Ovary (tissue), 9 donors: Measurements from ENCODE around the gene NHLH2. TPM values are rescaled to one million over a fixed set of nuclear protein-coding genes. Genes with fewer than 3 reads are reported as not detected.

Source experiments
- DNase-seq, 5 donors: peaks; one replicate each; pipeline ENCODE4 v3.0.0-alpha.2; 2019 to 2020
- H3K27ac ChIP-seq, 2 donors: fragments of 200-600 bp; one replicate each; pipeline versions ENCODE4 v1.5.1 to v1.8.0; 2019 to 2022
- H3K27me3 ChIP-seq: fragments of 200-600 bp; one replicate; pipeline ENCODE4 v1.8.0; 2022
- H3K36me3 ChIP-seq: fragments of 200-600 bp; sonication (generic); one replicate; pipeline ENCODE4 v1.5.1; 2019
- H3K4me1 ChIP-seq: one replicate; pipeline ENCODE4 v1.8.1; 2013; ENCODE audit warnings: mild to moderate bottlenecking, moderate library complexity; ENCODE audit not compliant: insufficient read depth
- H3K4me3 ChIP-seq: fragments of 200-600 bp; sonication (generic); one replicate; pipeline ENCODE4 v1.5.1; 2017
- H3K9me3 ChIP-seq, 2 donors: fragments of 200-600 bp in 1 of 2; sonication (generic) in 1 of 2; one replicate each; pipeline versions ENCODE4 v1.5.1 to v1.8.1; 2013 to 2019; ENCODE audit warnings: mild to moderate bottlenecking in 1 of 2, moderate library complexity in 1 of 2
- EP300 ChIP-seq: sonication (generic); formaldehyde crosslinking; IDR thresholded peaks from one replicate; pipeline ENCODE4 v1.6.1; 2017; ENCODE audit warnings: antibody characterized with exemption
- POLR2A ChIP-seq: fragments of 450-650 bp; IDR thresholded peaks from one replicate; pipeline ENCODE4 v1.6.1; 2017; ENCODE audit warnings: antibody characterized with exemption, mild to moderate bottlenecking, moderate library complexity
- WGBS, 3 donors: extraction: QIAGEN DNeasy Blood & Tissue Kit in 1 of 3; methylation state at CpG; one replicate each; pipeline versions ENCODE4 v1.1.5 to v1.1.7; 2013 to 2017; 5-methylcytosine and 5-hydroxymethylcytosine counted together
- intact Hi-C, 4 donors: fragments of 100-400 bp; cut with DNase I; formaldehyde crosslinking; loops; one replicate each; pipeline versions ENCODE4 v1.11.0 to v1.15.1; 2022 to 2023
- polyA plus RNA-seq, 2 donors: library from polyadenylated mRNA; stranded (reverse); fragments of 200-250 nt in 1 of 2; fragments of 350-450 nt in 1 of 2; fragmentation: Illumina TruSeq in 1 of 2; extraction: RNeasy Lipid Tissue Mini Kit (QIAGEN cat#74804) in 1 of 2; gene quantifications; one replicate each; pipeline ENCODE4 v1.2.3, GENCODE V29; 2013 to 2014
- total RNA-seq, 7 donors: library from RNA; depleted of rRNA in 2 of 7; stranded (reverse); fragments of >200 nt in 2 of 7; fragmentation: NEBNext Ultra II Directional in 3 of 7; extraction: Animal tissue kit (Norgen Biotek cat#: 25700) in 3 of 7; gene quantifications; one replicate each; pipeline versions ENCODE4 v1.1.0 to v1.2.4, GENCODE V29; 2016 to 2023
- TF ChIP-seq, protein P1 (sequence below), 3 donors: fragments of 450-650 bp in 2 of 3; fragments of 200-600 bp in 1 of 3; IDR thresholded peaks; one replicate each; pipeline versions ENCODE4 v1.5.1 to v1.8.0; 2016 to 2022; ENCODE audit warnings: antibody characterized with exemption in 3 of 3, mild to moderate bottlenecking in 1 of 3
- donor health status: DM: no; HTN: no; CAD: no; lungs with moderate emphysema.
- donor health status: DM: no; HTN: no; CAD: no.
- donor health status: Bipolar disorder and iron deficiency.
- donor health status: DM: yes; HTN: yes; CAD: no.
- donor health status: DM: no; HTN: no; CAD: no.
- donor health status: DM: yes; HTN: yes; CAD: no.

The NHLH2 gene
- total and polyA plus RNA-seq, 9 donors: not detected

DNA sequence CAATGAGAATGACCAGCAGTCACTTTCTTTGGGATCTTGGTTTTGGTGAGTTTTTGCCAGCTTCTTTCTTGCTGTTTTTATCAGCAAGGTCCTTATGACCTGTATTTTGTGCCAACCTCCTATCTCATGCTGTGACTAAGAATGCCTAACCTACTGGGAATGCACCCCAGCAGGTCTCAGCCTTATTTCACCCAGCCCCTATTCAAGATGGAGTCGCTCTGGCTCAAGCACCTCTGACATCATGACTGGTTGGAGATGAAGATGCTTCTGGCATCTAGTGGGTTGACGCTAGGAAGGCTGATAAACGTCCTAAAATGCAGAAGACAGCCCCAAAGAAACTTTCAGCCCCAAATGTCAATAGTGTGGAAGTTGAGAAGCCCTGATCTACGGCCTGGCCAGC is 33.6 kb upstream of the NHLH2 start:
- Histone ChIP-seq H3K9me3 (no peaks in the 10 kb centered on the region), H3K36me3 (no peaks in the 10 kb centered on the region), H3K4me3 (no peak overlapping the region), H3K4me1 (no peaks in the 10 kb centered on the region), H3K27ac (no peak overlapping the region), H3K27me3 (no peaks in the 10 kb centered on the region)
- TF ChIP-seq, protein P1, sequence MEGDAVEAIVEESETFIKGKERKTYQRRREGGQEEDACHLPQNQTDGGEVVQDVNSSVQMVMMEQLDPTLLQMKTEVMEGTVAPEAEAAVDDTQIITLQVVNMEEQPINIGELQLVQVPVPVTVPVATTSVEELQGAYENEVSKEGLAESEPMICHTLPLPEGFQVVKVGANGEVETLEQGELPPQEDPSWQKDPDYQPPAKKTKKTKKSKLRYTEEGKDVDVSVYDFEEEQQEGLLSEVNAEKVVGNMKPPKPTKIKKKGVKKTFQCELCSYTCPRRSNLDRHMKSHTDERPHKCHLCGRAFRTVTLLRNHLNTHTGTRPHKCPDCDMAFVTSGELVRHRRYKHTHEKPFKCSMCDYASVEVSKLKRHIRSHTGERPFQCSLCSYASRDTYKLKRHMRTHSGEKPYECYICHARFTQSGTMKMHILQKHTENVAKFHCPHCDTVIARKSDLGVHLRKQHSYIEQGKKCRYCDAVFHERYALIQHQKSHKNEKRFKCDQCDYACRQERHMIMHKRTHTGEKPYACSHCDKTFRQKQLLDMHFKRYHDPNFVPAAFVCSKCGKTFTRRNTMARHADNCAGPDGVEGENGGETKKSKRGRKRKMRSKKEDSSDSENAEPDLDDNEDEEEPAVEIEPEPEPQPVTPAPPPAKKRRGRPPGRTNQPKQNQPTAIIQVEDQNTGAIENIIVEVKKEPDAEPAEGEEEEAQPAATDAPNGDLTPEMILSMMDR (IDR thresholded peaks at IDR 0.05): no peak
- TF ChIP-seq POLR2A (no peak), EP300 (no peak)
- no peak for DNase-seq
- WGBS, 3 donors: 61 to 76% (median 75%) methylated on average over 4 of the region's 4 CpGs
- intact Hi-C loops: no loop called here

DNA sequence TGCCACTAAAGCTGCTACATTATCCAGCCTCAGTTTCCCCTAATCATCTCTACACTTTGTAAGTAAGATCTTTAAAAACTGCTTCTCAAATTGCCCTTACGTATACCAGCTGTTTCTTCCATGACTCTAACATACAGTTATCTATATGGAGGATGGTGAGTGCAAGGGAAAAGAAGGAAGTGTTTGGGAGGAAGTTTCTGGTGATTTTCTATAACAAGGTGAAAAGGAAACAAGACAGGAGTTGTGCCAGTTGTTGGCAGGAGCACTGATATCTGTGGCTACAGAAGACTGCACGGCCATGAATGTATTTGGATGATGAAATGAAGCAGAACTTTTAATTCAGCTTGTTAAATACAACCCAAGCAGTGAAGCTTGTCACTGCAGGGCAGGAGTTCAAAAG is 32.3 kb upstream of the NHLH2 start:
- no peak for DNase-seq
- intact Hi-C loops: no loop called here

DNA sequence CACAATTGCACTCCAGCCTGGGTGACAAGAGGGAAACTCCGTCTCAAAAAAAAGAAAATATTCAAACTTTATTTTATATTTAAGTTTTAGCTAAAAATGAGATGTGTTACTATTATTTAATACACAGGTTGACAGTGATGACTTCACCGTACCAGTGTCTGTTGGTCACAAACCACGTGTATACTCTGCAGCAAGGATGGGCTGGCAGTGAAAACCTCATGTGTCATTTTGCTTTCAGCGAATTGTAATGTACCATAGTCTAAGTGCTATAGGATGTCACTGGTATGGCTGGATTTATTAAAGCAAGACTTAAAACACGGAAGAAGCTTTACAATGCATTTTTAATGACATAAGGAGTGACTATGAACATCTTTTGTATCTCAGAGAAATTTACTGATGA is 28.1 kb upstream of the NHLH2 start:
- 58 to 65% (median 61%) methylated on average over 5 of the region's 5 CpGs for WGBS, 3 donors
- DNase-seq: no peak

More for the DNA sequence above, 32.3 kb upstream of the NHLH2 start:
- H3K4me3 ChIP-seq: no peak overlapping the region
- H3K36me3 ChIP-seq: no peaks in the 10 kb centered on the region
- no peaks in the 10 kb centered on the region for H3K27me3 ChIP-seq
- no peaks in the 10 kb centered on the region for H3K4me1 ChIP-seq
- TF ChIP-seq POLR2A: no peak
- TF ChIP-seq EP300: no peak
- TF ChIP-seq, protein P1 (IDR thresholded peaks at IDR 0.05): no peak
- H3K9me3 ChIP-seq: no peaks in the 10 kb centered on the region
- no peak overlapping the region for H3K27ac ChIP-seq
- WGBS, 3 donors: 45 to 63% (median 56%) methylated on average over 2 of the region's 2 CpGs

DNA sequence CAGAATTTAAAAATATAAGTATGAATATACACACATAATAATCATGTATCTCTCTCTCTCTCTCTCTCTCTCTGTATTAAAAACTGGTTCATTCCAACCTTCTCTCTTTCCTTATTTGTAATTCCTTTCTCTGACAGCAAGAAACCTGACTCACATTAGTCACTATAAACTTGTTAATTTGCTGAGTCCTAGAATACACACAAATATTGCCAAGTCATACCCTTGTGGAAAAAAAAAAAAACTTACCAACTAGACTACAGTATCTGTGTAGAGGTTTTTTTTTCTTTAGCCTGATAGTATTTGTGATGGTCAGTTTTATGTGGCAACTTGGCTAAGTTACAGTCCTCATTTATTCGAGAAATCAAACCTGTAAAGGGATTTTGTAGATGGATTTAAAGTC is 26.3 kb upstream of the NHLH2 start:
- TF ChIP-seq POLR2A: no peak
- TF ChIP-seq, protein P1 (IDR thresholded peaks at IDR 0.05): no peak
- WGBS, 3 donors: 62 to 70% (median 69%) methylated on average over 1 of the region's 1 CpG

More for the DNA sequence above, 28.1 kb upstream of the NHLH2 start:
- no peak for TF ChIP-seq POLR2A
- TF ChIP-seq, protein P1 (IDR thresholded peaks at IDR 0.05): no peak
- no peak for TF ChIP-seq EP300
- H3K27ac ChIP-seq: no peak overlapping the region
- no peaks in the 10 kb centered on the region for H3K36me3 ChIP-seq
- H3K27me3 ChIP-seq: no peaks in the 10 kb centered on the region
- intact Hi-C loops: no loop called here
- no peaks in the 10 kb centered on the region for H3K4me1 ChIP-seq
- no peak overlapping the region for H3K4me3 ChIP-seq
- no peaks in the 10 kb centered on the region for H3K9me3 ChIP-seq

More for the DNA sequence above, 26.3 kb upstream of the NHLH2 start:
- no peaks in the 10 kb centered on the region for H3K27me3 ChIP-seq
- no peaks in the 10 kb centered on the region for H3K4me1 ChIP-seq
- intact Hi-C loops: no loop called here
- no peak overlapping the region for H3K4me3 ChIP-seq
- H3K9me3 ChIP-seq: no peaks in the 10 kb centered on the region
- no peak for DNase-seq
- no peaks in the 10 kb centered on the region for H3K36me3 ChIP-seq
- no peak overlapping the region for H3K27ac ChIP-seq
